Liver (tissue), 9 donors: Measurements from ENCODE around the gene TUFT1. TPM values are rescaled to one million over a fixed set of nuclear protein-coding genes. Genes with fewer than 3 reads are reported as not detected.

Experiments used
- DNase-seq: peaks from one replicate; pipeline ENCODE4 v3.0.0-alpha.2; 2017; ENCODE audit warnings: low spot score
- H3K27ac ChIP-seq, 2 donors: one replicate each; pipeline ENCODE4 v1.7.0; 2013; ENCODE audit warnings: inconsistent platforms in 2 of 2, low read length in 2 of 2, control low read depth in 1 of 2, low read depth in 1 of 2, mild to moderate bottlenecking in 1 of 2
- H3K27me3 ChIP-seq, 4 donors: one replicate each; pipeline versions ENCODE4 v1.6.1 to v1.7.0; 2013; ENCODE audit warnings: low read length in 3 of 4, inconsistent platforms in 1 of 4, mild to moderate bottlenecking in 1 of 4, moderate library complexity in 1 of 4; ENCODE audit not compliant: control insufficient read depth in 4 of 4, insufficient read depth in 4 of 4
- H3K36me3 ChIP-seq, 4 donors: one replicate each; pipeline versions ENCODE4 v1.6.1 to v1.7.0; 2013; ENCODE audit warnings: low read length in 3 of 4, mild to moderate bottlenecking in 3 of 4, low read depth in 1 of 4, moderate library complexity in 1 of 4; ENCODE audit not compliant: control insufficient read depth in 4 of 4, insufficient read depth in 3 of 4
- H3K4me1 ChIP-seq, 4 donors: one replicate each; pipeline versions ENCODE4 v1.6.1 to v1.7.0; 2013; ENCODE audit warnings: low read length in 3 of 4, mild to moderate bottlenecking in 3 of 4, moderate library complexity in 1 of 4; ENCODE audit not compliant: control insufficient read depth in 4 of 4, insufficient read depth in 4 of 4
- H3K4me3 ChIP-seq, 3 donors: one replicate each; pipeline versions ENCODE4 v1.6.1 to v1.7.0; 2013; ENCODE audit warnings: low read length in 3 of 3, control low read depth in 1 of 3, low read depth in 1 of 3, mild to moderate bottlenecking in 1 of 3
- H3K9ac ChIP-seq, 2 donors: one replicate each; pipeline ENCODE4 v1.7.0; 2013; ENCODE audit warnings: low read length in 2 of 2, mild to moderate bottlenecking in 2 of 2, moderate library complexity in 2 of 2, control low read depth in 1 of 2, low read depth in 1 of 2
- H3K9me3 ChIP-seq, 4 donors: one replicate each; pipeline versions ENCODE4 v1.6.1 to v1.7.0; 2013; ENCODE audit warnings: low read length in 3 of 4; ENCODE audit not compliant: control insufficient read depth in 4 of 4
- EGR1 ChIP-seq, 2 donors: IDR thresholded peaks; 2 replicates each; pipeline ENCODE4 v1.6.1; 2016 to 2018; ENCODE audit warnings: antibody characterized with exemption in 2 of 2, low read depth in 2 of 2
- FOXA1 ChIP-seq: IDR thresholded peaks from 2 replicates; pipeline ENCODE4 v1.6.1; 2016; ENCODE audit warnings: antibody characterized with exemption
- GABPA ChIP-seq, 2 donors: IDR thresholded peaks in 1 of 2; conservative IDR thresholded peaks in 1 of 2; 2 replicates each; pipeline ENCODE4 v1.6.1; 2016; ENCODE audit warnings: antibody characterized with exemption in 2 of 2, mild to moderate bottlenecking in 1 of 2, moderate library complexity in 1 of 2
- HNF4A ChIP-seq, 2 donors: conservative IDR thresholded peaks; 2 replicates each; pipeline ENCODE4 v1.6.1; 2016; ENCODE audit warnings: antibody characterized with exemption in 2 of 2, mild to moderate bottlenecking in 2 of 2
- HNF4G ChIP-seq: IDR thresholded peaks from 2 replicates; pipeline ENCODE4 v1.6.1; 2016; ENCODE audit warnings: antibody characterized with exemption
- JUND ChIP-seq, 2 donors: IDR thresholded peaks; 2 replicates each; pipeline ENCODE4 v1.6.1; 2016; ENCODE audit warnings: antibody characterized with exemption in 2 of 2
- RAD21 ChIP-seq, 2 donors: IDR thresholded peaks; 2 replicates each; pipeline ENCODE4 v1.6.1; 2016; ENCODE audit warnings: antibody characterized with exemption in 2 of 2, mild to moderate bottlenecking in 2 of 2
- RXRA ChIP-seq, 2 donors: IDR thresholded peaks; 2 replicates each; pipeline ENCODE4 v1.6.1; 2017 to 2018; ENCODE audit warnings: antibody characterized with exemption in 2 of 2, mild to moderate bottlenecking in 1 of 2
- TAF1 ChIP-seq: conservative IDR thresholded peaks from 2 replicates; pipeline ENCODE4 v1.6.1; 2016; ENCODE audit warnings: antibody characterized with exemption, mild to moderate bottlenecking
- YY1 ChIP-seq: IDR thresholded peaks from 2 replicates; pipeline ENCODE4 v1.6.1; 2016; ENCODE audit warnings: antibody characterized with exemption, mild to moderate bottlenecking
- WGBS: extraction: QIAGEN DNeasy Blood & Tissue Kit; methylation state at CpG from one replicate; pipeline ENCODE4 v1.1.7; 2013; 5-methylcytosine and 5-hydroxymethylcytosine counted together
- polyA plus RNA-seq, 2 donors: library from polyadenylated mRNA; stranded (reverse) in 1 of 2; unstranded in 1 of 2; fragments of 200-250 nt in 1 of 2; fragments of >200 nt in 1 of 2; fragmentation: Nextera tagmentation in 1 of 2; extraction: Ambion mirVana in 1 of 2; gene quantifications; one replicate each; pipeline versions ENCODE4 v1.2.1 to v1.2.3, GENCODE V29; 2013 to 2015
- total RNA-seq, 2 donors: library from RNA; depleted of rRNA; stranded (reverse); fragments of >200 nt; gene quantifications; one replicate each; pipeline ENCODE4 v1.2.3, GENCODE V29; 2014
- TF ChIP-seq, protein P1 (sequence below): fragments of 150-350 bp; IDR thresholded peaks from 2 replicates; pipeline ENCODE4 v1.5.1; 2017; ENCODE audit warnings: improper control_type of control experiment, low read depth, low read length; ENCODE audit not compliant: missing input control
- TF ChIP-seq, protein P2 (sequence below): IDR thresholded peaks from 2 replicates; pipeline ENCODE4 v1.6.1; 2016; ENCODE audit warnings: antibody characterized with exemption, mild to moderate bottlenecking
- TF ChIP-seq, protein P3 (sequence below): IDR thresholded peaks from 2 replicates; pipeline ENCODE4 v1.6.1; 2016; ENCODE audit warnings: antibody characterized with exemption
- TF ChIP-seq, protein P4 (sequence below): IDR thresholded peaks from 2 replicates; pipeline ENCODE4 v1.6.1; 2016; ENCODE audit warnings: antibody characterized with exemption
- TF ChIP-seq, protein P5 (sequence below): IDR thresholded peaks from 2 replicates; pipeline ENCODE4 v1.6.1; 2016; ENCODE audit warnings: antibody characterized with exemption
- donor health status: healthy.
- donor health status: healthy.
- donor health status: healthy.
- donor health status: healthy.
- donor health status: healthy.

Gene TUFT1
- total and polyA plus RNA-seq, 4 donors = 1.7 to 4.8 (median 3.0) TPM

DNA sequence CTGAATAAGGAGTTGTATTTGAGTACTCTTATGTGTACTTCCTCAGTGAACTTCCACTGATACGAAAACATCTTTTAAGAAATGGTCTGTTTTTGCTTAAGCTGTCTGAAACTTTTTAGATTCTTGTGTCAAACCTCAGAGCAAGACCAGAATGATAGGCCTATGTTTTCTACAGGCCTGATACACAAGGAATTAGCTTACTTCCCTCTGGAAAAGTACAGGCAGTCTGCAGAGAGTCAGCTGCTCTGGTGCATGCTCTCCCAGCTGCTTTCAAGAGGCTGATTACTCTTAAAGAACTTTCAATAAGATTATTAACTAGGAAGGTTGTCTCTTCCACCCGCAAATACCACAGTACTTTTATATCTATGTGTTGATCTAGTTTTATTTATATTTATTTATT, 81.2 kb downstream of the TUFT1 start:
- 73% methylated on average over 2 of the region's 2 CpGs for WGBS
- no peak overlapping the region for H3K9ac ChIP-seq
- H3K27me3 ChIP-seq = no peaks in the 10 kb centered on the region
- TF ChIP-seq HNF4A (conservative IDR thresholded peaks at IDR 0.05) (no peak), TAF1 (no peak), FOXA1 (no peak), RXRA (IDR thresholded peaks at IDR 0.05) (no peak), JUND (IDR thresholded peaks at IDR 0.05) (no peak), EGR1 (IDR thresholded peaks at IDR 0.05; ENCODE audit: low read depth in 2 of 2) (no peak), HNF4G (no peak), GABPA (IDR thresholded peaks at IDR 0.05 in 1 of 2, conservative IDR thresholded peaks at IDR 0.05 in 1 of 2) (no peak)
- TF ChIP-seq, protein P1, sequence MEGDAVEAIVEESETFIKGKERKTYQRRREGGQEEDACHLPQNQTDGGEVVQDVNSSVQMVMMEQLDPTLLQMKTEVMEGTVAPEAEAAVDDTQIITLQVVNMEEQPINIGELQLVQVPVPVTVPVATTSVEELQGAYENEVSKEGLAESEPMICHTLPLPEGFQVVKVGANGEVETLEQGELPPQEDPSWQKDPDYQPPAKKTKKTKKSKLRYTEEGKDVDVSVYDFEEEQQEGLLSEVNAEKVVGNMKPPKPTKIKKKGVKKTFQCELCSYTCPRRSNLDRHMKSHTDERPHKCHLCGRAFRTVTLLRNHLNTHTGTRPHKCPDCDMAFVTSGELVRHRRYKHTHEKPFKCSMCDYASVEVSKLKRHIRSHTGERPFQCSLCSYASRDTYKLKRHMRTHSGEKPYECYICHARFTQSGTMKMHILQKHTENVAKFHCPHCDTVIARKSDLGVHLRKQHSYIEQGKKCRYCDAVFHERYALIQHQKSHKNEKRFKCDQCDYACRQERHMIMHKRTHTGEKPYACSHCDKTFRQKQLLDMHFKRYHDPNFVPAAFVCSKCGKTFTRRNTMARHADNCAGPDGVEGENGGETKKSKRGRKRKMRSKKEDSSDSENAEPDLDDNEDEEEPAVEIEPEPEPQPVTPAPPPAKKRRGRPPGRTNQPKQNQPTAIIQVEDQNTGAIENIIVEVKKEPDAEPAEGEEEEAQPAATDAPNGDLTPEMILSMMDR = no peak
- TF ChIP-seq, protein P2, sequence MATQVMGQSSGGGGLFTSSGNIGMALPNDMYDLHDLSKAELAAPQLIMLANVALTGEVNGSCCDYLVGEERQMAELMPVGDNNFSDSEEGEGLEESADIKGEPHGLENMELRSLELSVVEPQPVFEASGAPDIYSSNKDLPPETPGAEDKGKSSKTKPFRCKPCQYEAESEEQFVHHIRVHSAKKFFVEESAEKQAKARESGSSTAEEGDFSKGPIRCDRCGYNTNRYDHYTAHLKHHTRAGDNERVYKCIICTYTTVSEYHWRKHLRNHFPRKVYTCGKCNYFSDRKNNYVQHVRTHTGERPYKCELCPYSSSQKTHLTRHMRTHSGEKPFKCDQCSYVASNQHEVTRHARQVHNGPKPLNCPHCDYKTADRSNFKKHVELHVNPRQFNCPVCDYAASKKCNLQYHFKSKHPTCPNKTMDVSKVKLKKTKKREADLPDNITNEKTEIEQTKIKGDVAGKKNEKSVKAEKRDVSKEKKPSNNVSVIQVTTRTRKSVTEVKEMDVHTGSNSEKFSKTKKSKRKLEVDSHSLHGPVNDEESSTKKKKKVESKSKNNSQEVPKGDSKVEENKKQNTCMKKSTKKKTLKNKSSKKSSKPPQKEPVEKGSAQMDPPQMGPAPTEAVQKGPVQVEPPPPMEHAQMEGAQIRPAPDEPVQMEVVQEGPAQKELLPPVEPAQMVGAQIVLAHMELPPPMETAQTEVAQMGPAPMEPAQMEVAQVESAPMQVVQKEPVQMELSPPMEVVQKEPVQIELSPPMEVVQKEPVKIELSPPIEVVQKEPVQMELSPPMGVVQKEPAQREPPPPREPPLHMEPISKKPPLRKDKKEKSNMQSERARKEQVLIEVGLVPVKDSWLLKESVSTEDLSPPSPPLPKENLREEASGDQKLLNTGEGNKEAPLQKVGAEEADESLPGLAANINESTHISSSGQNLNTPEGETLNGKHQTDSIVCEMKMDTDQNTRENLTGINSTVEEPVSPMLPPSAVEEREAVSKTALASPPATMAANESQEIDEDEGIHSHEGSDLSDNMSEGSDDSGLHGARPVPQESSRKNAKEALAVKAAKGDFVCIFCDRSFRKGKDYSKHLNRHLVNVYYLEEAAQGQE = no peak
- TF ChIP-seq, protein P3, sequence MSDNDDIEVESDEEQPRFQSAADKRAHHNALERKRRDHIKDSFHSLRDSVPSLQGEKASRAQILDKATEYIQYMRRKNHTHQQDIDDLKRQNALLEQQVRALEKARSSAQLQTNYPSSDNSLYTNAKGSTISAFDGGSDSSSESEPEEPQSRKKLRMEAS = no peak
- TF ChIP-seq, protein P4, sequence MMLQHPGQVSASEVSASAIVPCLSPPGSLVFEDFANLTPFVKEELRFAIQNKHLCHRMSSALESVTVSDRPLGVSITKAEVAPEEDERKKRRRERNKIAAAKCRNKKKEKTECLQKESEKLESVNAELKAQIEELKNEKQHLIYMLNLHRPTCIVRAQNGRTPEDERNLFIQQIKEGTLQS = no peak
- TF ChIP-seq, protein P5, sequence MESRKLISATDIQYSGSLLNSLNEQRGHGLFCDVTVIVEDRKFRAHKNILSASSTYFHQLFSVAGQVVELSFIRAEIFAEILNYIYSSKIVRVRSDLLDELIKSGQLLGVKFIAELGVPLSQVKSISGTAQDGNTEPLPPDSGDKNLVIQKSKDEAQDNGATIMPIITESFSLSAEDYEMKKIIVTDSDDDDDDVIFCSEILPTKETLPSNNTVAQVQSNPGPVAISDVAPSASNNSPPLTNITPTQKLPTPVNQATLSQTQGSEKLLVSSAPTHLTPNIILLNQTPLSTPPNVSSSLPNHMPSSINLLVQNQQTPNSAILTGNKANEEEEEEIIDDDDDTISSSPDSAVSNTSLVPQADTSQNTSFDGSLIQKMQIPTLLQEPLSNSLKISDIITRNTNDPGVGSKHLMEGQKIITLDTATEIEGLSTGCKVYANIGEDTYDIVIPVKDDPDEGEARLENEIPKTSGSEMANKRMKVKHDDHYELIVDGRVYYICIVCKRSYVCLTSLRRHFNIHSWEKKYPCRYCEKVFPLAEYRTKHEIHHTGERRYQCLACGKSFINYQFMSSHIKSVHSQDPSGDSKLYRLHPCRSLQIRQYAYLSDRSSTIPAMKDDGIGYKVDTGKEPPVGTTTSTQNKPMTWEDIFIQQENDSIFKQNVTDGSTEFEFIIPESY = no peak
- no peak overlapping the region for H3K4me3 ChIP-seq
- no peaks in the 10 kb centered on the region for H3K9me3 ChIP-seq
- no peak overlapping the region for H3K27ac ChIP-seq
- no peak for DNase-seq
- H3K36me3 ChIP-seq = no peaks in the 10 kb centered on the region
- H3K4me1 ChIP-seq = peaks cover 10 to 27% (median 20%) of the 10 kb centered on the region in 4 donors

DNA sequence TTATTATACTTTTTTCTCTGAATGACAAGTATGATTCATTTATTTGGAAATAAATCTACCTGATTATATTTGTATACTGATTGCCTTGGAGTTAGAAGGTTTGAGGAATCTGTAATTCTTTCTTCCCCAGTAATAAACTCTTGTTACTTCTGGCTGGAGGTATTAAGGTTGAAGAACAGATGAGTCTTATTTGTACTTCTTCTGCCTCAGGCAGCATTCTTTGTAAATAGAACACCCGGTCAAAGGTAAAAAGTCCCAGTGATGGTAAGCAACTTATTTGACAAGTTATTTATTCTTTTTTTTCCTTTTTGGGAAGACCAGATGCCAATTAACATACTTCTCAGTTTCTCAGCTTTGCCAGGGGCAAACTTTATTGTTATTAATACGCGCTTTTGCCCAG, 84.7 kb downstream of the TUFT1 start:
- Histone ChIP-seq H3K36me3 (no peaks in the 10 kb centered on the region), H3K9ac (no peak overlapping the region), H3K27ac (no peak overlapping the region), H3K9me3 (no peaks in the 10 kb centered on the region), H3K4me1 (peaks cover 5 to 14% (median 8%) of the 10 kb centered on the region in 4 donors), H3K27me3 (no peaks in the 10 kb centered on the region), H3K4me3 (no peak overlapping the region)
- DNase-seq = no peak
- WGBS = 94% methylated on average over 3 of the region's 3 CpGs
- TF ChIP-seq, protein P2 = no peak
- no peak for TF ChIP-seq YY1
- no peak for TF ChIP-seq RAD21 (IDR thresholded peaks at IDR 0.05)
- TF ChIP-seq, protein P5 = no peak
- no peak for TF ChIP-seq EGR1 (IDR thresholded peaks at IDR 0.05; ENCODE audit: low read depth in 2 of 2)
- TF ChIP-seq, protein P1 = no peak
- TF ChIP-seq RXRA (IDR thresholded peaks at IDR 0.05) = no peak
- no peak for TF ChIP-seq HNF4G
- no peak for TF ChIP-seq TAF1
